Peyer's patch (tissue), 4 donors: ENCODE results near the gene ZNF223.

Experiments used
- CTCF ChIP-seq, 6 experiments: fragments of 450-650 bp in 4 of 6; fragments of 200-600 bp in 2 of 6; sonication (generic) in 1 of 6; IDR thresholded peaks; one replicate each; pipeline ENCODE4 v1.5.1; 2017 to 2019; ENCODE audit warnings: antibody characterized with exemption in 6 of 6, mild to moderate bottlenecking in 3 of 6, moderate library complexity in 1 of 6
- POLR2A ChIP-seq, 2 donors: fragments of 450-650 bp; IDR thresholded peaks; one replicate each; pipeline ENCODE4 v1.5.1; 2017; ENCODE audit warnings: antibody characterized with exemption in 2 of 2, mild to moderate bottlenecking in 2 of 2, moderate library complexity in 2 of 2

DNA sequence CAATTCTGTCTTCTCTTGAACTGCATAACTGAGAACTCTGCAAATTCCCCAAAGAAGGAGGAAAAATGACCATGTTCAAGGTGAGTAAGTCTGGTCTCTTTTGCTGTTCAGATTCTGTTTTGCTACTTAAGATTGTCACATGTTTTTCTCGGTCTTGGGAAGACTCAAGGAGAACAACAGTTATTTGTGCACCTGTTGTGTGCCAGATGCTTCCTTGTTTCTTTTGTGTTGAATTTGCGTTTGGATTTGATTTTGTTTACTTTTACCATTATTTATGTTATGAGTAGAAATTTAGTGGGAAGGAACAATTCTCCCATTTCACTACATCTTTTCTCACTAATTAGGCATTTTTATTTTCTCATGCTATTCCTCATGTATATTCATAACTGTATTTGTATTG, 24.5 kb downstream of the ZNF223 start:
- no peak for TF ChIP-seq CTCF (IDR thresholded peaks at IDR 0.05)
- no peak for TF ChIP-seq POLR2A (IDR thresholded peaks at IDR 0.05)
